H9 (cell line): ENCODE measurements around the gene SLC9A9. TPM values are rescaled to one million over a fixed set of nuclear protein-coding genes. Genes with fewer than 3 reads are reported as not detected.

Experiments
- DNase-seq: peaks from one replicate; pipeline ENCODE4 v3.0.0-alpha.2; 2017
- H2AFZ ChIP-seq: one replicate; pipeline ENCODE4 v1.6.1; 2013; ENCODE audit warnings: mild to moderate bottlenecking, low read length, control low read depth, moderate library complexity
- H2AK5ac ChIP-seq: 2 replicates; pipeline ENCODE4 v1.6.1; 2013; ENCODE audit warnings: low read length, control low read depth, mixed read lengths; ENCODE audit not compliant: insufficient read length
- H2BK120ac ChIP-seq: one replicate; pipeline ENCODE4 v1.6.1; 2013; ENCODE audit warnings: low read depth, mild to moderate bottlenecking, low read length, control low read depth, inconsistent platforms; ENCODE audit not compliant: poor library complexity, severe bottlenecking
- H2BK12ac ChIP-seq: 2 replicates; pipeline ENCODE4 v1.6.1; 2013; ENCODE audit warnings: low read length, control low read depth, mixed read lengths, low read depth; ENCODE audit not compliant: insufficient read length
- H2BK15ac ChIP-seq: 2 replicates; pipeline ENCODE4 v1.6.1; 2013; ENCODE audit warnings: low read depth, low read length, control low read depth
- H2BK20ac ChIP-seq: one replicate; pipeline ENCODE4 v1.6.1; 2013; ENCODE audit warnings: low read depth, mild to moderate bottlenecking, low read length, control low read depth, inconsistent platforms; ENCODE audit not compliant: poor library complexity, severe bottlenecking
- H2BK5ac ChIP-seq: 2 replicates; pipeline ENCODE4 v1.6.1; 2013; ENCODE audit warnings: low read length, control low read depth, mixed read lengths; ENCODE audit not compliant: insufficient read length
- H3K14ac ChIP-seq: 2 replicates; pipeline ENCODE4 v1.6.1; 2013; ENCODE audit warnings: low read length, control low read depth; ENCODE audit not compliant: insufficient read depth
- H3K18ac ChIP-seq: 2 replicates; pipeline ENCODE4 v1.6.1; 2013; ENCODE audit warnings: low read depth, mild to moderate bottlenecking, mixed read lengths, low read length, control low read depth; ENCODE audit not compliant: insufficient read length
- H3K23ac ChIP-seq: 2 replicates; pipeline ENCODE4 v1.6.1; 2013; ENCODE audit warnings: low read length, control low read depth, mixed read lengths, low read depth; ENCODE audit not compliant: insufficient read length
- H3K23me2 ChIP-seq: 2 replicates; pipeline ENCODE4 v1.6.1; 2013; ENCODE audit warnings: low read depth, mild to moderate bottlenecking, mixed read lengths, low read length, control low read depth; ENCODE audit not compliant: insufficient read length, poor library complexity, severe bottlenecking
- H3K27ac ChIP-seq: 2 replicates; pipeline ENCODE4 v1.5.1; 2013; ENCODE audit warnings: low read length, control low read depth, mixed read lengths, low read depth; ENCODE audit not compliant: insufficient read length
- H3K27me3 ChIP-seq: 2 replicates; pipeline ENCODE4 v1.6.1; 2013; ENCODE audit warnings: low read length, control low read depth, inconsistent platforms; ENCODE audit not compliant: insufficient read depth
- H3K4ac ChIP-seq: 2 replicates; pipeline ENCODE4 v1.6.1; 2013; ENCODE audit warnings: low read depth, mild to moderate bottlenecking, control low read depth, inconsistent platforms, low read length, moderate library complexity
- H3K4me1 ChIP-seq: 2 replicates; pipeline ENCODE4 v1.6.1; 2013; ENCODE audit warnings: low read length, control low read depth, inconsistent platforms; ENCODE audit not compliant: insufficient read depth
- H3K4me2 ChIP-seq: 2 replicates; pipeline ENCODE4 v1.6.1; 2013; ENCODE audit warnings: low read length, control low read depth, mixed read lengths; ENCODE audit not compliant: insufficient read length, insufficient read depth
- H3K56ac ChIP-seq: 2 replicates; pipeline ENCODE4 v1.6.1; 2013; ENCODE audit warnings: low read depth, mild to moderate bottlenecking, mixed read lengths, low read length, control low read depth; ENCODE audit not compliant: insufficient read length
- H3K79me1 ChIP-seq: 2 replicates; pipeline ENCODE4 v1.6.1; 2013; ENCODE audit warnings: low read depth, mild to moderate bottlenecking, moderate library complexity, low read length, control low read depth, inconsistent platforms; ENCODE audit not compliant: insufficient read depth, poor library complexity, severe bottlenecking
- H3K79me2 ChIP-seq: 2 replicates; pipeline ENCODE4 v1.6.1; 2013; ENCODE audit warnings: low read length, control low read depth, inconsistent platforms; ENCODE audit not compliant: insufficient read depth
- H3K9ac ChIP-seq: 2 replicates; pipeline ENCODE4 v1.6.1; 2013; ENCODE audit warnings: low read length, control low read depth, mixed read lengths; ENCODE audit not compliant: insufficient read length; ENCODE audit errors: extremely low read depth
- H3K9me3 ChIP-seq: one replicate; pipeline ENCODE4 v1.6.1; 2013; ENCODE audit warnings: low read depth, low read length, inconsistent platforms; ENCODE audit not compliant: control insufficient read depth
- H3T11ph ChIP-seq: one replicate; pipeline ENCODE4 v1.6.1; 2013; ENCODE audit warnings: mild to moderate bottlenecking, low read length, control low read depth, inconsistent platforms
- H4K20me1 ChIP-seq: one replicate; pipeline ENCODE4 v1.6.1; 2013; ENCODE audit not compliant: control insufficient read depth, insufficient read length, insufficient read depth
- H4K5ac ChIP-seq: 2 replicates; pipeline ENCODE4 v1.6.1; 2013; ENCODE audit warnings: low read depth, mild to moderate bottlenecking, mixed read lengths, low read length, control low read depth; ENCODE audit not compliant: insufficient read length
- H4K8ac ChIP-seq: replicated peaks from 2 replicates; pipeline ENCODE4 v1.6.1; 2013; ENCODE audit warnings: low read length, control low read depth, mixed read lengths, low read depth; ENCODE audit not compliant: insufficient read length
- H4K91ac ChIP-seq: 2 replicates; pipeline ENCODE4 v1.6.1; 2013; ENCODE audit warnings: low read depth, mild to moderate bottlenecking, moderate library complexity, mixed read lengths, low read length, control low read depth; ENCODE audit not compliant: insufficient read length
- H3K27ac Mint-ChIP-seq, 3 experiments: 2 replicates in 2 of 3; 3 replicates in 1 of 3; pipeline ENCODE4 v1.8.0; 2020 to 2021; ENCODE audit warnings: mixed read lengths in 3 of 3, mild to moderate bottlenecking in 1 of 3, moderate library complexity in 1 of 3
- H3K27me3 Mint-ChIP-seq: 2 replicates; pipeline ENCODE4 v1.8.0; 2021; ENCODE audit warnings: low read depth, mild to moderate bottlenecking, moderate library complexity, mixed read lengths
- H3K36me3 Mint-ChIP-seq, 3 experiments: 2 replicates in 2 of 3; 3 replicates in 1 of 3; pipeline ENCODE4 v1.8.0; 2020 to 2021; ENCODE audit warnings: low read depth in 3 of 3, mixed read lengths in 3 of 3; ENCODE audit not compliant: insufficient read depth in 1 of 3
- H3K4me1 Mint-ChIP-seq, 2 experiments: 2 replicates each; pipeline ENCODE4 v1.8.0; 2020; ENCODE audit warnings: mixed read lengths in 2 of 2
- H3K4me3 Mint-ChIP-seq, 2 experiments: 2 replicates in 1 of 2; 3 replicates in 1 of 2; pipeline ENCODE4 v1.8.0; 2020 to 2021; ENCODE audit warnings: mild to moderate bottlenecking in 2 of 2, mixed read lengths in 2 of 2, moderate library complexity in 1 of 2
- H3K9me3 Mint-ChIP-seq, 2 experiments: 2 replicates in 1 of 2; 3 replicates in 1 of 2; pipeline ENCODE4 v1.8.0; 2020; ENCODE audit warnings: mild to moderate bottlenecking in 2 of 2, mixed read lengths in 2 of 2, moderate library complexity in 1 of 2
- CTCF ChIP-seq: fragments of 200-600 bp; sonication (generic); conservative IDR thresholded peaks from 3 replicates; pipeline ENCODE4 v1.8.0; 2021; ENCODE audit warnings: antibody characterized with exemption, mild to moderate bottlenecking
- total RNA-seq: library from RNA; stranded (reverse); gene quantifications from 2 replicates; pipeline ENCODE4 v1.2.1, GENCODE V29; 2021

SLC9A9 gene
- total RNA-seq, 1 experiment from 2014 or later: 0.35 TPM

- H3K4me1 Mint-ChIP-seq: peaks cover 9 to 23% of the 10 kb centered on the region in 2 experiments; a peak in 3 of 4 replicates
- H3K4me1 ChIP-seq: no peaks in the 10 kb centered on the region
- no peak overlapping the region for H2AK5ac ChIP-seq
- H3K14ac ChIP-seq: no peak overlapping the region
- no peak overlapping the region; a peak in 1 of 7 replicates for H3K27ac Mint-ChIP-seq
- no peak for DNase-seq
- no peak overlapping the region for H3K9ac ChIP-seq
- H4K8ac ChIP-seq: no peak overlapping the region
- no peak overlapping the region for H3K4me2 ChIP-seq
- no peak overlapping the region for H2BK12ac ChIP-seq
- H4K5ac ChIP-seq: no peak overlapping the region
- H3K23me2 ChIP-seq: no peaks in the 10 kb centered on the region
- H2BK15ac ChIP-seq: no peak overlapping the region
- H3K4me3 Mint-ChIP-seq: no peak overlapping the region
- no peaks in the 10 kb centered on the region for H3K79me2 ChIP-seq
- no peaks in the 10 kb centered on the region for H3K79me1 ChIP-seq
- no peaks in the 10 kb centered on the region for H3K27me3 ChIP-seq
- no peak overlapping the region for H3K56ac ChIP-seq
- H3K36me3 Mint-ChIP-seq: no peaks in the 10 kb centered on the region
- H3T11ph ChIP-seq: no peak overlapping the region
- H3K9me3 ChIP-seq: no peaks in the 10 kb centered on the region
- no peak overlapping the region for H2AFZ ChIP-seq
- H3K18ac ChIP-seq: no peak overlapping the region
- no peaks in the 10 kb centered on the region for H3K27me3 Mint-ChIP-seq
- H2BK120ac ChIP-seq: no peak overlapping the region
- no peak for TF ChIP-seq CTCF
- H3K23ac ChIP-seq: no peak overlapping the region
- H4K91ac ChIP-seq: no peak overlapping the region
- H3K4ac ChIP-seq: no peak overlapping the region
- H3K27ac ChIP-seq: no peak overlapping the region
- H2BK20ac ChIP-seq: no peak overlapping the region
- no peak overlapping the region for H2BK5ac ChIP-seq
- no peaks in the 10 kb centered on the region; a peak in 1 of 5 replicates for H3K9me3 Mint-ChIP-seq
- no peaks in the 10 kb centered on the region for H4K20me1 ChIP-seq
These were observed 365.1 kb downstream of the SLC9A9 start for GRCh38 chr3:143483214-143483613.
